Activated CD4-positive, alpha-beta T cell treated with anti-CD3 and anti-CD28 coated beads for 36 hours (primary cell): ENCODE data around the gene DCDC1. TPM values are rescaled to one million over a fixed set of nuclear protein-coding genes. Genes with fewer than 3 reads are reported as not detected.

Source experiments
- ATAC-seq: fragments of 200-7000 bp; cut with Tn5 transposase; one replicate; pipeline ENCODE4 v1.10.0; 2021; ENCODE audit warnings: mild to moderate bottlenecking, moderate library complexity
- CTCF ChIA-PET: fragments of 350-600 bp; sonication (Branson Sonifier 250); formaldehyde crosslinking; loops from one replicate; lab custom pipeline; 2021; ENCODE audit warnings: antibody characterized with exemption; lab: Charles Lee
- POLR2A ChIA-PET: fragments of 350-600 bp; sonication (Branson Sonifier 250); formaldehyde crosslinking; loops from one replicate; lab custom pipeline; 2021; ENCODE audit warnings: antibody characterized with exemption, inconsistent platforms; lab: Charles Lee
- DNase-seq: peaks from one replicate; pipeline ENCODE4 v3.0.0-alpha.2; 2020
- H3K27ac Mint-ChIP-seq: one replicate; pipeline ENCODE4 v1.8.0; 2021; ENCODE audit warnings: mixed read lengths
- H3K27me3 Mint-ChIP-seq: one replicate; pipeline ENCODE4 v1.8.0; 2021; ENCODE audit warnings: mixed read lengths
- H3K36me3 Mint-ChIP-seq: one replicate; pipeline ENCODE4 v1.8.0; 2021; ENCODE audit warnings: low read depth, mixed read lengths
- H3K4me1 Mint-ChIP-seq: one replicate; pipeline ENCODE4 v1.8.0; 2021; ENCODE audit warnings: mixed read lengths
- H3K4me3 Mint-ChIP-seq: one replicate; pipeline ENCODE4 v1.8.0; 2021; ENCODE audit warnings: mild to moderate bottlenecking, moderate library complexity, mixed read lengths
- H3K9me3 Mint-ChIP-seq: one replicate; pipeline ENCODE4 v1.8.0; 2021; ENCODE audit warnings: low read depth, mixed read lengths
- intact Hi-C, 2 experiments: fragments of 100-400 bp; cut with DNase I in 1 of 2; cut with micrococcal nuclease in 1 of 2; formaldehyde crosslinking; loops; one replicate each; pipeline versions ENCODE4 v1.14.2 to v1.15.1; 2022 to 2024; cut with DNase I, micrococcal nuclease
- total RNA-seq, 2 experiments: library from RNA; stranded (reverse); gene quantifications; one replicate each; pipeline ENCODE4 v1.2.3, GENCODE V29; 2021

DCDC1 gene
- total RNA-seq, 2 experiments from 2014 or later = 0.23 to 0.32 TPM

- intact Hi-C loops = loop anchor here in 1 of 2 experiments (5.0 kb wide), 1 partner anchor 50 kb away; no protein-coding TSS in a partner anchor
- ATAC-seq (no peak), DNase-seq (no peak)
- Mint-ChIP-seq H3K27ac (no peak overlapping the region), H3K4me3 (no peak overlapping the region), H3K36me3 (no peaks in the 10 kb centered on the region), H3K4me1 (no peaks in the 10 kb centered on the region), H3K9me3 (no peaks in the 10 kb centered on the region), H3K27me3 (no peaks in the 10 kb centered on the region)
- POLR2A ChIA-PET = no interaction called here
- CTCF ChIA-PET = no interaction called here
Observed at GRCh38 chr11:30826911-30827310, 542.6 kb downstream of the DCDC1 start.

GRCh38 chr11:30825723-30826122, 543.8 kb downstream of the DCDC1 start:
- DNase-seq (no peak), ATAC-seq (no peak)
- ChIA-PET CTCF (no interaction called here), POLR2A (no interaction called here)
- H3K4me3 Mint-ChIP-seq = no peak overlapping the region
- H3K36me3 Mint-ChIP-seq = no peaks in the 10 kb centered on the region
- H3K4me1 Mint-ChIP-seq = no peaks in the 10 kb centered on the region
- H3K27ac Mint-ChIP-seq = no peak overlapping the region
- intact Hi-C loops = loop anchor here in 1 of 2 experiments (5.0 kb wide), 1 partner anchor 52 kb away; no protein-coding TSS in a partner anchor
- no peaks in the 10 kb centered on the region for H3K9me3 Mint-ChIP-seq
- no peaks in the 10 kb centered on the region for H3K27me3 Mint-ChIP-seq

GRCh38 chr11:30823119-30823518, 546.4 kb downstream of the DCDC1 start:
- ChIA-PET CTCF (interaction anchor here (0.6 kb wide), 1 partner anchor 103 kb away, joined by 3 read pairs; no protein-coding TSS in a partner anchor), POLR2A (no interaction called here)
- Mint-ChIP-seq H3K36me3 (no peaks in the 10 kb centered on the region), H3K27me3 (no peaks in the 10 kb centered on the region), H3K27ac (no peak overlapping the region), H3K4me3 (no peak overlapping the region), H3K4me1 (no peaks in the 10 kb centered on the region), H3K9me3 (no peaks in the 10 kb centered on the region)
- ATAC-seq = no peak
- DNase-seq = no peak
- intact Hi-C loops = no loop called here

- intact Hi-C loops = no loop called here
- no peaks in the 10 kb centered on the region for H3K27me3 Mint-ChIP-seq
- no peak overlapping the region for H3K27ac Mint-ChIP-seq
- H3K4me1 Mint-ChIP-seq = no peaks in the 10 kb centered on the region
- CTCF ChIA-PET = no interaction called here
- no peaks in the 10 kb centered on the region for H3K9me3 Mint-ChIP-seq
- ATAC-seq = no peak
- POLR2A ChIA-PET = no interaction called here
- DNase-seq = no peak
- no peaks in the 10 kb centered on the region for H3K36me3 Mint-ChIP-seq
- H3K4me3 Mint-ChIP-seq = no peak overlapping the region
Observed at GRCh38 chr11:30821438-30821965, 548.0 kb downstream of the DCDC1 start.

GRCh38 chr11:30818721-30819120, 550.8 kb downstream of the DCDC1 start:
- Mint-ChIP-seq H3K27me3 (no peaks in the 10 kb centered on the region), H3K36me3 (no peaks in the 10 kb centered on the region), H3K4me3 (no peak overlapping the region), H3K27ac (no peak overlapping the region), H3K4me1 (no peaks in the 10 kb centered on the region), H3K9me3 (no peaks in the 10 kb centered on the region)
- ATAC-seq = no peak
- ChIA-PET POLR2A (no interaction called here), CTCF (no interaction called here)
- intact Hi-C loops = no loop called here
- no peak for DNase-seq

DNA sequence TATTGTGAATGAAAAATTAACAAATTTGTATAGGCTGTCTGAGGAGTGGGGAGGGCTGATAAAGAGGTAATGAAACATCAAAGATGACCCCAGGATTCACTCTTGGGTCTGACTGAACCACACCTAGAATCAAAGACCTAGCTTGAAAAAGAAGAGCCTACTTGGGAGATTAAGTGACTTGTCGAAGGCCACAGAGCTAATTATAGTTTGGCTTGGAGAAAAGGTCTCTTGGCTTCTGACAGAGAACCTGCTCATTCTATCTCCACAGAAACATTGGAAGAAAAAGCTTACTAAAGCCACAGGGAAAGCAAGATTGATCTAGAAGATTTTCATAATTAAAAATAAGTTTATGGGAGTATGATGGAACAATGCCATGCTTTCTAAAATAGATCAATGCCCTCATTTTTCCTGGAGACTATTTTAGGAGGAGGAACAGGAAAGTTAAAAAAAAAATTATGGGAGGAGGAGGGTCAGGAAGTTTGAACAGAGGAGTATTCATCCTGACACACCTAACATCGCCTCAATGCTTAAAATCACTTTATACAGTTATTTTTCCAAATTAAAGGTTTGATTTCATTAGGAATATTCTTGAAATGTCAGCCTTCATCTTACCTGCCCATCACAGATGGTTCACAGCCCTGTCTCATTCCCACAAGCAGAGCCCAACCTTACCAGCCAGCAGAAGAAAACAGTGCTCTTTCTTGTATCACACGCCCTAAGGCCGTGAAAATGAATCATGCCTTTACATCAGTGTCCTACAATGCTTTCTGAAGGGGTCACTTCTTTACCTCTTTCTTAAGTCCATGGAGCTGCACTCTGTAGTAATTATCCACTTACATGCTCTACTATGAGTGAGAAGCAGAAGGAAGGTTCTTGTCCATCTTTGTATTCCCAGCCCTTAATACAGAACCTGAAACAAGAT, 552.3 kb downstream of the DCDC1 start:
- no peaks in the 10 kb centered on the region for H3K27me3 Mint-ChIP-seq
- no peaks in the 10 kb centered on the region for H3K36me3 Mint-ChIP-seq
- ATAC-seq (no peak), DNase-seq (no peak)
- intact Hi-C loops = no loop called here
- ChIA-PET POLR2A (no interaction called here), CTCF (no interaction called here)
- no peaks in the 10 kb centered on the region for H3K9me3 Mint-ChIP-seq
- no peaks in the 10 kb centered on the region for H3K4me1 Mint-ChIP-seq
- no peak overlapping the region for H3K27ac Mint-ChIP-seq
- no peak overlapping the region for H3K4me3 Mint-ChIP-seq

DNA sequence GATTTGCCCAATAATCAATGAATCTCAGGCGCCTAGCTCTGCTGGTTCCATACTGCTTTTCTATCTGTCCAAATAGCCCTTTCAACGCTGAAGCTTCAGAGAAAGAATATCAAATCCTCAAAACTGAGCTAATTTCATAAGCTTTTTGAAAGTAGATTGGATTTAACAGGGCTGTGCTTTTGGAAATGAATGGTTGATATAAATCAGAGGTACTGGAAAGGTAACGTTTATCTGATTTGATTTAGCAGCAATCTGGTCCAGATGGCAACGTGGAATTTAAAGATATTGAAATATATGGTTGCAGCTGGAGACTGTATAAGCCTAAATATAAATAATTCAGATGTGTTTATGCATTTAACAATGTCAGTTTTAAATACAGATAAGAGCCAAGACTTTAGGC, 553.9 kb downstream of the DCDC1 start:
- Mint-ChIP-seq H3K27ac (no peak overlapping the region), H3K9me3 (no peaks in the 10 kb centered on the region), H3K27me3 (no peaks in the 10 kb centered on the region), H3K4me1 (no peaks in the 10 kb centered on the region), H3K4me3 (no peak overlapping the region), H3K36me3 (no peaks in the 10 kb centered on the region)
- intact Hi-C loops = no loop called here
- no peak for ATAC-seq
- DNase-seq = no peak
- ChIA-PET POLR2A (no interaction called here), CTCF (interaction anchor here (0.7 kb wide), 1 partner anchor 89 kb away, joined by 3 read pairs; no protein-coding TSS in a partner anchor)

- intact Hi-C loops = no loop called here
- no peak overlapping the region for H3K4me3 Mint-ChIP-seq
- H3K9me3 Mint-ChIP-seq = no peaks in the 10 kb centered on the region
- CTCF ChIA-PET = no interaction called here
- no peak overlapping the region for H3K27ac Mint-ChIP-seq
- ATAC-seq (no peak), DNase-seq (no peak)
- no peaks in the 10 kb centered on the region for H3K27me3 Mint-ChIP-seq
- no peaks in the 10 kb centered on the region for H3K4me1 Mint-ChIP-seq
- no peaks in the 10 kb centered on the region for H3K36me3 Mint-ChIP-seq
- POLR2A ChIA-PET = no interaction called here
Observed at GRCh38 chr11:30814737-30815136, 554.8 kb downstream of the DCDC1 start.

Other genes with a start within 250 kb of the DCDC1 start
- 10 to 100 TPM; 15.3 to 26.3 TPM for gene DNAJC24, start 121 bp upstream of the DCDC1 start, total RNA-seq
- 10 to 100 TPM; 18.8 to 21.0 TPM for gene IMMP1L, start 139.9 kb upstream of the DCDC1 start, total RNA-seq
- 10 to 100 TPM; 21.9 to 30.9 TPM for gene ELP4, start 140.0 kb upstream of the DCDC1 start, total RNA-seq